ENCODE data around the gene FBXL17.

FBXL17 gene

GRCh38 chr5:107917983-107918382 is 463.9 kb downstream of the FBXL17 start:
- DNase-seq: no peak

GRCh38 chr5:107916731-107917725 is 464.9 kb downstream of the FBXL17 start:
- DNase-seq: no peak

GRCh38 chr5:107915176-107915812 is 466.6 kb downstream of the FBXL17 start:
- no peak for DNase-seq

GRCh38 chr5:107913494-107913893 is 468.4 kb downstream of the FBXL17 start:
- DNase-seq: no peak

GRCh38 chr5:107900721-107901120 is 481.2 kb downstream of the FBXL17 start:
- DNase-seq: no peak

GRCh38 chr5:107894361-107894760 is 487.5 kb downstream of the FBXL17 start:
- no peak for DNase-seq

GRCh38 chr5:107893642-107894041 is 488.3 kb downstream of the FBXL17 start:
- no peak for DNase-seq

- DNase-seq: no peak
Observed at GRCh38 chr5:107889387-107889786, 492.5 kb downstream of the FBXL17 start.

GRCh38 chr5:107888541-107888940 is 493.4 kb downstream of the FBXL17 start:
- DNase-seq: no peak

- no peak for DNase-seq
Observed at GRCh38 chr5:107887166-107887943, 494.5 kb downstream of the FBXL17 start.

- DNase-seq: no peak
Observed at GRCh38 chr5:107885601-107886000, 496.3 kb downstream of the FBXL17 start.

- no peak for DNase-seq
Observed at GRCh38 chr5:107884871-107885270, 497.0 kb downstream of the FBXL17 start.

GRCh38 chr5:107878661-107879060 is 503.2 kb downstream of the FBXL17 start:
- DNase-seq: peak in 34 of 58 donors; percentile 3 to 71 (median 38)

GRCh38 chr5:107876906-107877305 is 505.0 kb downstream of the FBXL17 start:
- DNase-seq: no peak

GRCh38 chr5:107876261-107876660 is 505.6 kb downstream of the FBXL17 start:
- no peak for DNase-seq

GRCh38 chr5:107875833-107876232 is 506.1 kb downstream of the FBXL17 start:
- DNase-seq: peak in 1 of 58 donors; percentile 3

GRCh38 chr5:107874795-107875194 is 507.1 kb downstream of the FBXL17 start:
- DNase-seq: no peak

GRCh38 chr5:107873877-107874276 is 508.0 kb downstream of the FBXL17 start:
- DNase-seq: no peak

- DNase-seq: no peak
Observed at GRCh38 chr5:107871023-107871422, 510.9 kb downstream of the FBXL17 start.

GRCh38 chr5:107869438-107870115 is 512.3 kb downstream of the FBXL17 start:
- peak in 1 of 58 donors; percentile 28 for DNase-seq
